ENCODE data around the gene TMPRSS13. TPM values are rescaled to one million over a fixed set of nuclear protein-coding genes. Genes with fewer than 3 reads are reported as not detected.
"Not testable (repeated sequence)": the region's sequence is repeated elsewhere in the genome, so short reads cannot be mapped to it uniquely, and the experiment has no call there.

TMPRSS13 gene
- total RNA-seq, 1 donor from 2014 or later, result 1.5 TPM

GRCh38 chr11:117931331-117931950 is 2.2 kb upstream of the TMPRSS13 start:
- peaks cover 7% of the 10 kb centered on the region for H3K27me3 Mint-ChIP-seq
- no peaks in the 10 kb centered on the region for H3K36me3 Mint-ChIP-seq (ENCODE audit: low read depth)
- peak overlapping the region; percentile 66 for H3K4me3 Mint-ChIP-seq
- DNase-seq, result no peak
- H3K4me1 Mint-ChIP-seq, result peaks cover 42% of the 10 kb centered on the region
- H3K27ac Mint-ChIP-seq, result peak overlapping the region; percentile 93
- H3K9me3 Mint-ChIP-seq, result no peaks in the 10 kb centered on the region
- intact Hi-C loops (cut with micrococcal nuclease), result loop anchor here (2.0 to 5.0 kb wide), 2 partner anchors 17 to 121 kb away; no protein-coding TSS in a partner anchor

GRCh38 chr11:117930668-117931330 is 1.6 kb upstream of the TMPRSS13 start:
- Mint-ChIP-seq H3K36me3 (ENCODE audit: low read depth) (no peaks in the 10 kb centered on the region), H3K4me3 (peak overlapping the region; percentile 66), H3K4me1 (peaks cover 42% of the 10 kb centered on the region), H3K27me3 (peaks cover 7% of the 10 kb centered on the region), H3K9me3 (no peaks in the 10 kb centered on the region), H3K27ac (peak overlapping the region; percentile 93)
- intact Hi-C loops (cut with micrococcal nuclease), result loop anchor here (2.0 to 5.0 kb wide), 2 partner anchors 16 to 122 kb away; no protein-coding TSS in a partner anchor
- peak; percentile 73 for DNase-seq

- intact Hi-C loops (cut with micrococcal nuclease), result loop anchor here (2.0 to 5.0 kb wide), 2 partner anchors 15 to 122 kb away; no protein-coding TSS in a partner anchor
- Mint-ChIP-seq H3K9me3 (no peaks in the 10 kb centered on the region), H3K36me3 (ENCODE audit: low read depth) (no peaks in the 10 kb centered on the region), H3K4me1 (peaks cover 42% of the 10 kb centered on the region), H3K27me3 (peaks cover 7% of the 10 kb centered on the region), H3K4me3 (peak overlapping the region; percentile 66), H3K27ac (peak overlapping the region; percentile 93)
- no peak for DNase-seq
These were observed 841 bp upstream of the TMPRSS13 start for GRCh38 chr11:117929916-117930570.

GRCh38 chr11:117928446-117929141 is 608 bp downstream of the TMPRSS13 start:
- intact Hi-C loops (cut with micrococcal nuclease), result no loop called here
- H3K9me3 Mint-ChIP-seq, result no peaks in the 10 kb centered on the region
- no peak for DNase-seq
- no peak overlapping the region for H3K4me3 Mint-ChIP-seq
- H3K36me3 Mint-ChIP-seq (ENCODE audit: low read depth), result no peaks in the 10 kb centered on the region
- H3K27ac Mint-ChIP-seq, result peak overlapping the region; percentile 42
- H3K4me1 Mint-ChIP-seq, result peaks cover 38% of the 10 kb centered on the region
- peaks cover 7% of the 10 kb centered on the region for H3K27me3 Mint-ChIP-seq

GRCh38 chr11:117927926-117928325 is 1.3 kb downstream of the TMPRSS13 start:
- DNase-seq, result no peak
- no peaks in the 10 kb centered on the region for H3K9me3 Mint-ChIP-seq
- H3K4me1 Mint-ChIP-seq, result peaks cover 36% of the 10 kb centered on the region
- H3K36me3 Mint-ChIP-seq (ENCODE audit: low read depth), result no peaks in the 10 kb centered on the region
- no peak overlapping the region for H3K4me3 Mint-ChIP-seq
- intact Hi-C loops (cut with micrococcal nuclease), result no loop called here
- peaks cover 7% of the 10 kb centered on the region for H3K27me3 Mint-ChIP-seq
- H3K27ac Mint-ChIP-seq, result no peak overlapping the region

- DNase-seq; H3K36me3 Mint-ChIP-seq (ENCODE audit: low read depth); H3K27ac Mint-ChIP-seq; intact Hi-C loops (cut with micrococcal nuclease); H3K27me3 Mint-ChIP-seq; H3K4me3 Mint-ChIP-seq; H3K9me3 Mint-ChIP-seq: not testable (repeated sequence)
- H3K4me1 Mint-ChIP-seq, result peaks cover 24% of the 10 kb centered on the region
These were observed 3.0 kb downstream of the TMPRSS13 start for GRCh38 chr11:117926166-117926565.

- peaks cover 18% of the 10 kb centered on the region for H3K4me1 Mint-ChIP-seq
- no peak overlapping the region for H3K4me3 Mint-ChIP-seq
- intact Hi-C loops (cut with micrococcal nuclease), result no loop called here
- DNase-seq, result no peak
- H3K27ac Mint-ChIP-seq, result no peak overlapping the region
- peaks cover 7% of the 10 kb centered on the region for H3K27me3 Mint-ChIP-seq
- no peaks in the 10 kb centered on the region for H3K9me3 Mint-ChIP-seq
- no peaks in the 10 kb centered on the region for H3K36me3 Mint-ChIP-seq (ENCODE audit: low read depth)
These were observed 3.8 kb downstream of the TMPRSS13 start for GRCh38 chr11:117925198-117925925.

- Mint-ChIP-seq H3K4me1 (peaks cover 14% of the 10 kb centered on the region), H3K4me3 (no peak overlapping the region), H3K36me3 (ENCODE audit: low read depth) (no peaks in the 10 kb centered on the region), H3K9me3 (no peaks in the 10 kb centered on the region), H3K27me3 (peaks cover 7% of the 10 kb centered on the region), H3K27ac (no peak overlapping the region)
- intact Hi-C loops (cut with micrococcal nuclease), result no loop called here
- no peak for DNase-seq
These were observed 4.5 kb downstream of the TMPRSS13 start for GRCh38 chr11:117924631-117925170.

GRCh38 chr11:117923773-117924172 is 5.4 kb downstream of the TMPRSS13 start:
- H3K27ac Mint-ChIP-seq, result no peak overlapping the region

GRCh38 chr11:117923275-117923674 is 5.9 kb downstream of the TMPRSS13 start:
- Mint-ChIP-seq H3K4me1 (peaks cover 13% of the 10 kb centered on the region), H3K4me3 (no peak overlapping the region), H3K27me3 (peaks cover 5% of the 10 kb centered on the region), H3K9me3 (no peaks in the 10 kb centered on the region), H3K36me3 (ENCODE audit: low read depth) (no peaks in the 10 kb centered on the region), H3K27ac (no peak overlapping the region)
- no peak for DNase-seq
- intact Hi-C loops (cut with micrococcal nuclease), result no loop called here

More at GRCh38 chr11:117923773-117924172, 5.4 kb downstream of the TMPRSS13 start:
- H3K4me1 Mint-ChIP-seq, result peaks cover 18% of the 10 kb centered on the region
- no peaks in the 10 kb centered on the region for H3K36me3 Mint-ChIP-seq (ENCODE audit: low read depth)
- intact Hi-C loops (cut with micrococcal nuclease), result no loop called here
- no peak overlapping the region for H3K4me3 Mint-ChIP-seq
- no peak for DNase-seq
- H3K27me3 Mint-ChIP-seq, result peaks cover 7% of the 10 kb centered on the region
- H3K9me3 Mint-ChIP-seq, result no peaks in the 10 kb centered on the region

- Mint-ChIP-seq H3K9me3 (no peaks in the 10 kb centered on the region), H3K4me1 (peaks cover 10% of the 10 kb centered on the region), H3K36me3 (ENCODE audit: low read depth) (no peaks in the 10 kb centered on the region), H3K27me3 (no peaks in the 10 kb centered on the region), H3K27ac (no peak overlapping the region), H3K4me3 (no peak overlapping the region)
- DNase-seq, result no peak
- intact Hi-C loops (cut with micrococcal nuclease), result no loop called here
These were observed 7.3 kb downstream of the TMPRSS13 start for GRCh38 chr11:117921893-117922292.

- Mint-ChIP-seq H3K4me1 (peaks cover 10% of the 10 kb centered on the region), H3K27ac (no peak overlapping the region), H3K36me3 (ENCODE audit: low read depth) (no peaks in the 10 kb centered on the region), H3K9me3 (no peaks in the 10 kb centered on the region), H3K4me3 (no peak overlapping the region), H3K27me3 (no peaks in the 10 kb centered on the region)
- intact Hi-C loops (cut with micrococcal nuclease), result no loop called here
- DNase-seq, result no peak
These were observed 7.7 kb downstream of the TMPRSS13 start for GRCh38 chr11:117921456-117921855.

- Mint-ChIP-seq H3K27me3 (no peaks in the 10 kb centered on the region), H3K27ac (peak overlapping the region; percentile 1), H3K9me3 (no peaks in the 10 kb centered on the region), H3K4me3 (no peak overlapping the region), H3K4me1 (peaks cover 10% of the 10 kb centered on the region), H3K36me3 (ENCODE audit: low read depth) (no peaks in the 10 kb centered on the region)
- peak; percentile 66 for DNase-seq
- intact Hi-C loops (cut with micrococcal nuclease), result no loop called here
These were observed 9.4 kb downstream of the TMPRSS13 start for GRCh38 chr11:117919781-117920221.
